Endothelial cell of umbilical vein (primary cell): ENCODE data around the gene FAM184B. TPM values are rescaled to one million over a fixed set of nuclear protein-coding genes. Genes with fewer than 3 reads are reported as not detected.

Experiments
- BruUV-seq: library from RNA; stranded (reverse); fragments of 400-500 nt; replicated peaks from 2 replicates; lab custom pipeline; 2021; lab: Mats Ljungman, UMichigan
- CTCF ChIA-PET: fragments of 300-600, 350-600 bp; sonication (Branson Sonifier 250); formaldehyde crosslinking; loops from one replicate; lab custom pipeline; 2021; ENCODE audit warnings: antibody characterized with exemption, inconsistent platforms; lab: Charles Lee
- POLR2A ChIA-PET: fragments of 300-600, 350-600 bp; sonication (Branson Sonifier 250); formaldehyde crosslinking; loops from one replicate; lab custom pipeline; 2021; ENCODE audit warnings: antibody characterized with exemption, inconsistent platforms; lab: Charles Lee
- DNase-seq: peaks from one replicate; pipeline ENCODE4 v3.0.0-alpha.2; 2011; ENCODE audit warnings: low read depth, low spot score
- FAIRE-seq: peaks from 2 replicates; lab custom pipeline; 2011; peaks lifted over from hg19 to GRCh38; lab: Jason Lieb, UNC
- H2AFZ ChIP-seq: 2 replicates; pipeline ENCODE4 v1.6.0; 2012; ENCODE audit warnings: low read depth, low read length, control low read depth, inconsistent platforms
- H3K27ac ChIP-seq: 2 replicates; pipeline ENCODE4 v1.5.1; 2011; ENCODE audit warnings: low read depth, mild to moderate bottlenecking, control low read depth, low read length, moderate library complexity; ENCODE audit not compliant: insufficient read depth
- H3K27me3 ChIP-seq, 2 experiments: 2 replicates each; pipeline versions ENCODE4 v1.6.0 to v1.6.1; 2011; ENCODE audit warnings: low read length in 2 of 2, mixed read lengths in 1 of 2; ENCODE audit not compliant: control insufficient read depth in 2 of 2, insufficient read depth in 2 of 2
- H3K36me3 ChIP-seq, 2 experiments: 2 replicates in 1 of 2; 3 replicates in 1 of 2; pipeline ENCODE4 v1.5.1; 2011; ENCODE audit warnings: low read length in 2 of 2, mild to moderate bottlenecking in 1 of 2, moderate library complexity in 1 of 2; ENCODE audit not compliant: control insufficient read depth in 2 of 2, insufficient read depth in 2 of 2; ENCODE audit errors: extremely low read depth in 1 of 2
- H3K4me1 ChIP-seq: 3 replicates; pipeline ENCODE4 v1.5.1; 2011; ENCODE audit warnings: mild to moderate bottlenecking, low read length; ENCODE audit not compliant: control insufficient read depth, insufficient read depth; ENCODE audit errors: extremely low read depth
- H3K4me2 ChIP-seq: 2 replicates; pipeline ENCODE4 v1.6.1; 2011; ENCODE audit warnings: low read length, control low read depth, mixed read lengths; ENCODE audit not compliant: insufficient read depth
- H3K4me3 ChIP-seq, 3 experiments: fragments of 200-600 bp in 1 of 3; sonication (generic), shearing (Covaris generic) in 1 of 3; replicated peaks in 1 of 3; 2 replicates each; pipeline ENCODE4 v1.5.1; 2011 to 2016; ENCODE audit warnings: control low read depth in 3 of 3, low read length in 3 of 3, mild to moderate bottlenecking in 2 of 3, inconsistent platforms in 1 of 3, low read depth in 1 of 3, moderate library complexity in 1 of 3; ENCODE audit not compliant: insufficient read depth in 1 of 3
- H3K79me2 ChIP-seq: 2 replicates; pipeline ENCODE4 v1.6.0; 2012; ENCODE audit warnings: low read length, inconsistent platforms; ENCODE audit not compliant: control insufficient read depth, insufficient read depth
- H3K9ac ChIP-seq: replicated peaks from 2 replicates; pipeline ENCODE3; 2011; ENCODE audit warnings: low read length, control low read depth; ENCODE audit not compliant: insufficient read depth; ENCODE audit errors: extremely low read depth
- H3K9me1 ChIP-seq: replicated peaks from 3 replicates; pipeline ENCODE4 v1.6.0; 2011; ENCODE audit warnings: mild to moderate bottlenecking, low read length; ENCODE audit not compliant: control insufficient read depth, insufficient read depth; ENCODE audit errors: extremely low read depth
- H3K9me3 ChIP-seq: replicated peaks from 2 replicates; pipeline ENCODE4 v1.5.1; 2012; ENCODE audit warnings: low read length, inconsistent platforms; ENCODE audit not compliant: control insufficient read depth, insufficient read depth
- H4K20me1 ChIP-seq: replicated peaks from 2 replicates; pipeline ENCODE3; 2011; ENCODE audit warnings: mild to moderate bottlenecking, low read length; ENCODE audit not compliant: control insufficient read depth, insufficient read depth; ENCODE audit errors: extremely low read depth
- CTCF ChIP-seq, 2 donors: IDR thresholded peaks; 1 replicate in 1 of 2; 2 replicates in 1 of 2; pipeline ENCODE4 v1.5.1; 2011; ENCODE audit warnings: low read length in 2 of 2, mild to moderate bottlenecking in 2 of 2, moderate library complexity in 2 of 2, control low read depth in 1 of 2, inconsistent platforms in 1 of 2, low read depth in 1 of 2; ENCODE audit not compliant: insufficient read depth in 1 of 2; ENCODE audit errors: extremely low read depth in 1 of 2
- EZH2 ChIP-seq: IDR thresholded peaks from 2 replicates; pipeline ENCODE4 v1.6.1; 2012; ENCODE audit warnings: borderline replicate concordance, low read depth, mild to moderate bottlenecking, moderate library complexity, low read length, inconsistent platforms; ENCODE audit not compliant: severe bottlenecking
- FOS ChIP-seq: IDR thresholded peaks from 2 replicates; pipeline ENCODE4 v1.6.1; 2011; ENCODE audit warnings: mild to moderate bottlenecking, low read length, moderate library complexity, borderline replicate concordance; ENCODE audit not compliant: insufficient read depth
- GATA2 ChIP-seq: IDR thresholded peaks from 2 replicates; pipeline ENCODE4 v1.7.0; 2011; ENCODE audit warnings: low read depth, mild to moderate bottlenecking, moderate library complexity, mixed read lengths, low read length; ENCODE audit not compliant: insufficient read length, insufficient read depth
- JUN ChIP-seq: IDR thresholded peaks from 2 replicates; pipeline ENCODE4 v1.6.1; 2011; ENCODE audit warnings: borderline replicate concordance, low read depth; ENCODE audit not compliant: insufficient read length, insufficient read depth
- MYC ChIP-seq: IDR thresholded peaks from one replicate; pipeline ENCODE4 v1.6.1; 2011; ENCODE audit warnings: mild to moderate bottlenecking, low read depth, low read length
- POLR2A ChIP-seq: IDR thresholded peaks from 2 replicates; pipeline ENCODE4 v1.6.1; 2012; ENCODE audit warnings: low read depth, mild to moderate bottlenecking, control low read depth, low read length
- POLR2AphosphoS5 ChIP-seq: IDR thresholded peaks from 2 replicates; pipeline ENCODE4 v1.6.1; 2012; ENCODE audit warnings: low read depth, mild to moderate bottlenecking, control low read depth, low read length, moderate library complexity; ENCODE audit not compliant: insufficient read depth
- dilution Hi-C: fragments of 300-500 bp; cut with MboI; formaldehyde crosslinking; loops from one replicate; pipeline ENCODE4 v1.15.0; 2019; ENCODE audit warnings: low sequenced_read_pairs; ENCODE audit not compliant: extremely low pct_ligation_motif_present
- intact Hi-C: fragments of 100-400 bp; cut with micrococcal nuclease; formaldehyde crosslinking; loops from one replicate; pipeline ENCODE4 v1.10.0; 2022
- polyA plus RNA-seq, 4 experiments: library from polyadenylated mRNA; depleted of rRNA in 3 of 4; stranded (reverse) in 3 of 4; unstranded in 1 of 4; fragments of >200 nt; gene quantifications; 2 replicates each; pipeline versions ENCODE4 v1.2.1 to v1.2.3, GENCODE V29; 2011 to 2012; ENCODE audit warnings: missing spikeins in 1 of 4
- total RNA-seq: library from RNA; stranded (reverse); gene quantifications from 2 replicates; pipeline ENCODE4 v1.2.3, GENCODE V29; 2021
- TF ChIP-seq, protein P1 (sequence below): IDR thresholded peaks from 2 replicates; pipeline ENCODE4 v1.6.1; 2011; ENCODE audit not compliant: insufficient read depth, insufficient read length

The FAM184B gene
- total and polyA plus RNA-seq, 2 donors (not counting 3 experiments of a cell fraction or from before 2014, with no cell fraction given), result not detected

DNA sequence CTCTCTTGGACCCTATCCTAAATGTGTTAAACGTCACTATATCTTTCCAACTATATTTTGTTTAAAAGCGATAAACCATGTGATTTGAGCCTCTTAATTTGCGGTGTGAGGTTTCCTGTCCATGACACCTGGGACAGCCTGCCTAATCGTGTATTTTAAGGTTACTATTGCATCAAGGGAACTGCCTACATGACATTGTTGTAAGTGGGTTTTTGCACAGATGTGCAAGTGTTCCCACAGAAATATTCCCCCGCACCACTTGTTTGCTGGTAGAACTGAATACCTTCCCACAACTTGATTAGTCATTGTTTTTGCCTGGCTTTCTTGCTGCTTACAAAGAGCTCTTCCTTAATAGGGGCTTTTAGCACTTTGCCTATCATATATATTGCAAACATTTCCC lies 5.1 kb upstream of the FAM184B start:
- dilution Hi-C loops (no loop called here), intact Hi-C loops (no loop called here)
- BruUV-seq, result no TSS peak
- ChIA-PET CTCF (interaction anchor here (1.2 kb wide), 1 partner anchor 9 kb away, joined by 6 read pairs; no protein-coding TSS in a partner anchor), POLR2A (no interaction called here)
- no peak for TF ChIP-seq CTCF (IDR thresholded peaks at IDR 0.05; ENCODE audit: extremely low read depth in 1 of 2, insufficient read depth in 1 of 2, low read depth in 1 of 2, low read length in 2 of 2)
- no peak for TF ChIP-seq GATA2
- TF ChIP-seq, protein P1, sequence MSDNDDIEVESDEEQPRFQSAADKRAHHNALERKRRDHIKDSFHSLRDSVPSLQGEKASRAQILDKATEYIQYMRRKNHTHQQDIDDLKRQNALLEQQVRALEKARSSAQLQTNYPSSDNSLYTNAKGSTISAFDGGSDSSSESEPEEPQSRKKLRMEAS, result no peak
- no peak for TF ChIP-seq POLR2A
- no peak for TF ChIP-seq JUN
- TF ChIP-seq POLR2AphosphoS5, result no peak
- no peak for TF ChIP-seq EZH2
- TF ChIP-seq FOS, result no peak
- TF ChIP-seq MYC, result no peak
- H3K27ac ChIP-seq, result no peak overlapping the region
- H3K79me2 ChIP-seq, result no peaks in the 10 kb centered on the region
- no peak overlapping the region for H3K9ac ChIP-seq
- no peaks in the 10 kb centered on the region for H3K36me3 ChIP-seq
- no peak for DNase-seq
- FAIRE-seq, result no peak
- H2AFZ ChIP-seq, result no peak overlapping the region
- H3K4me1 ChIP-seq, result peaks cover 2% of the 10 kb centered on the region
- H3K4me3 ChIP-seq, result no peak overlapping the region
- H3K9me1 ChIP-seq, result no peaks in the 10 kb centered on the region
- no peak overlapping the region for H3K4me2 ChIP-seq
- H4K20me1 ChIP-seq, result no peaks in the 10 kb centered on the region
- peaks cover 9 to 11% of the 10 kb centered on the region in 2 experiments for H3K27me3 ChIP-seq
- no peaks in the 10 kb centered on the region for H3K9me3 ChIP-seq
